GM20000 (cell line): ENCODE data around the gene KCNK4.

Source experiments
- DNase-seq: peaks from one replicate; pipeline ENCODE4 v3.0.0; 2012; ENCODE audit warnings: low spot score
- TF ChIP-seq, protein P1 (sequence below): IDR thresholded peaks from 2 replicates; pipeline ENCODE4 v1.5.1; 2012; ENCODE audit warnings: mild to moderate bottlenecking, control low read depth; ENCODE audit errors: extremely low read depth, missing control alignments

Gene KCNK4

DNA sequence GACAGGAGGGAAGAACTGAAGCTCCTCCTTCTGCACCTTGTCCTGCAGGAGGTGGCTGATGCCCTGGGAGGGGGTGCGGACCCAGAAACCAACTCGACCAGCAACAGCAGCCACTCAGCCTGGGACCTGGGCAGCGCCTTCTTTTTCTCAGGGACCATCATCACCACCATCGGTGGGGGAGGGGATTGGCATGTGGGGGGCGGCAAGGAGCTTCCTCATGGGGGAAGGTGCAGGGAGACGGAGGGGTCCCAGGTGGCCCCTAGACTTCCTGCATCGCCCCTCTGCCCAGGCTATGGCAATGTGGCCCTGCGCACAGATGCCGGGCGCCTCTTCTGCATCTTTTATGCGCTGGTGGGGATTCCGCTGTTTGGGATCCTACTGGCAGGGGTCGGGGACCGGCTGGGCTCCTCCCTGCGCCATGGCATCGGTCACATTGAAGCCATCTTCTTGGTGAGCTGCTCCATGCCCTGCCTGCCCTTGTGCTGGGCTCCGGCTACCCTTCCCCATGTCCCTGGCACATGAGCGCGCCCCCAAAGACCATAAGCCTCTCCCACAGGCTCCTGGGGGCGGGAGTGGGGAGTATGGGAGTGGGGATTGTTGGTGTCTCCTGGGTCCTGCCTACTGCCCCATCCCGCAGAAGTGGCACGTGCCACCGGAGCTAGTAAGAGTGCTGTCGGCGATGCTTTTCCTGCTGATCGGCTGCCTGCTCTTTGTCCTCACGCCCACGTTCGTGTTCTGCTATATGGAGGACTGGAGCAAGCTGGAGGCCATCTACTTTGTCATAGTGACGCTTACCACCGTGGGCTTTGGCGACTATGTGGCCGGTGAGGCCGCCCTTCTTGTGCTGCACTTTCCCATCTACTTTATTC, 6.0 kb downstream of the KCNK4 start:
- no peak for DNase-seq
- TF ChIP-seq, protein P1, sequence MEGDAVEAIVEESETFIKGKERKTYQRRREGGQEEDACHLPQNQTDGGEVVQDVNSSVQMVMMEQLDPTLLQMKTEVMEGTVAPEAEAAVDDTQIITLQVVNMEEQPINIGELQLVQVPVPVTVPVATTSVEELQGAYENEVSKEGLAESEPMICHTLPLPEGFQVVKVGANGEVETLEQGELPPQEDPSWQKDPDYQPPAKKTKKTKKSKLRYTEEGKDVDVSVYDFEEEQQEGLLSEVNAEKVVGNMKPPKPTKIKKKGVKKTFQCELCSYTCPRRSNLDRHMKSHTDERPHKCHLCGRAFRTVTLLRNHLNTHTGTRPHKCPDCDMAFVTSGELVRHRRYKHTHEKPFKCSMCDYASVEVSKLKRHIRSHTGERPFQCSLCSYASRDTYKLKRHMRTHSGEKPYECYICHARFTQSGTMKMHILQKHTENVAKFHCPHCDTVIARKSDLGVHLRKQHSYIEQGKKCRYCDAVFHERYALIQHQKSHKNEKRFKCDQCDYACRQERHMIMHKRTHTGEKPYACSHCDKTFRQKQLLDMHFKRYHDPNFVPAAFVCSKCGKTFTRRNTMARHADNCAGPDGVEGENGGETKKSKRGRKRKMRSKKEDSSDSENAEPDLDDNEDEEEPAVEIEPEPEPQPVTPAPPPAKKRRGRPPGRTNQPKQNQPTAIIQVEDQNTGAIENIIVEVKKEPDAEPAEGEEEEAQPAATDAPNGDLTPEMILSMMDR: no peak

- DNase-seq: no peak
- TF ChIP-seq, protein P1: no peak
Observed at GRCh38 chr11:64297699-64298358, 6.7 kb downstream of the KCNK4 start.

GRCh38 chr11:64298966-64299846, 8.1 kb downstream of the KCNK4 start:
- DNase-seq: peak; percentile 33

GRCh38 chr11:64299847-64300648, 8.9 kb downstream of the KCNK4 start, which contains the start of gene CATSPERZ:
TSS of gene CATSPERZ (plus strand) at chr11:64300358. CDS start at chr11:64300411, 53 bp downstream.
- TF ChIP-seq, protein P1: peak; percentile 5
- no peak for DNase-seq

More at GRCh38 chr11:64298966-64299846, 8.1 kb downstream of the KCNK4 start:
- TF ChIP-seq, protein P1: no peak

DNA sequence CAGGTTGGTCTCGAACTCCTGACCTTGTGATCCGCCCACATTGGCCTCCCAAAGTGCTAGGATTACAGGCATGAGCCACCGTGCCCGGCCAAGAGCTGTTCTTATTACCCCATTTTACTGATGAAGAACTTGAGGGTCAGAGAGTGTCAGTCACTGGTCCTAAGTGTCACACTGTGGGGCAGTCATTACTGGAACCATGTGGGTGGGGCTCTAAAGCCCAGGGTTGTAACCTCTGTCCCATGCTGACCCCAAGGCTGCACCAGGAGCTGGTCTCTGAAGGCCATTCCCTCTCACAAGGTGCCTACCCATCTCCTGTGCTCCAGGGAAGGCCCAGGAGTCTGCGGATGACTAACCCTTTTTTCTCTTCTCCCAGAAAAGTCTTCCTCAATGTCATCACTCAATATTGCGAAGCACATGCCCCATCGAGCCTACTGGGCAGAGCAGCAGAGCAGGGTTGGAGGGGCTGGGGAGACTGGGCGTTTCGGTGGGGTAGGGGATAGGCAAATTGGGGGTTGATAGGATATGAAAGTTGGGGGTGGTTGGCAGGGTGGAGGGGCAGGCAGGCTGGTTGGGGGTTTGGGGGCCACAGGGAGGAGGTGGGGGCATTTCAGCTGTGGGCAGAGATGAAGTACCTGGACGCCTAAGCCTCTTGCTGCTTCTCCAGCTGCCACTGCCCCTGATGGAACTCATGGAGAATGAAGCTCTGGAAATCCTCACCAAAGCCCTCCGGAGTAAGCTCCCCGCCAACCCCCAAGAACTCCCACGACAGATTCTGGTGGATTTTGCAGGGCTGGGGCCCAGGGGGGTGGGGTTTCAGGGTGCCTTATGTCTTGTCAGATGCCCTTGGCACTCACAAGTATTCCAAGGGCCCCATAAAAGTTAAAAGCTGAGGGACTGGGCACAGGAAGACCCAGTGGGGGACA, 12.3 kb downstream of the KCNK4 start:
- TF ChIP-seq, protein P1: no peak
- DNase-seq: no peak

DNA sequence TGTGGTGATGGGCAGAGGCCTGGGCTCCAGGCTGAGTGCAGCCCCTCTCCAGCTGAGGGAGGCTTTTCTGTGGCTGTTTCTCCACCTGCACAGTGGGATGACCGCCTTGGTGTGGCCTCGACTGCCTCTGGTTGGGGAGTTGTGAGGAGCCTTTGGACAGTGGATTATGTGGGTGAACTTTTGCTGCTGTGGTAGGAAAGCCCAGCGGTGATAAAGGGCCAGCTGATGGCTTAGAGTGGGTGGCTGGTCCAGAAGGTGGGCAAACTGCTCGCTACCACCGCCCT, 12.9 kb downstream of the KCNK4 start:
- DNase-seq: no peak
- TF ChIP-seq, protein P1: no peak
